Erythroblast (primary cell): Measurements from ENCODE around the gene CPED1.

Experiments
- GATA1 ChIP-seq: IDR thresholded peaks from 2 replicates; pipeline ENCODE4 v1.6.1; 2011; ENCODE audit warnings: low read depth, mild to moderate bottlenecking, control low read depth, low read length, moderate library complexity
- POLR2A ChIP-seq: IDR thresholded peaks from 2 replicates; pipeline ENCODE4 v1.6.1; 2011; ENCODE audit warnings: mild to moderate bottlenecking, low read length

GRCh38 chr7:121126201-121126600 is 137.7 kb downstream of the CPED1 start:
- TF ChIP-seq POLR2A (no peak), GATA1 (no peak)
